Mucosa of descending colon (tissue), 3 donors: Measurements from ENCODE around the gene SP8. TPM values are rescaled to one million over a fixed set of nuclear protein-coding genes. Genes with fewer than 3 reads are reported as not detected.

Experiments
- ATAC-seq: fragments of 200-7000 bp; cut with Tn5 transposase; one replicate; pipeline ENCODE4 v1.9.1; 2020; ENCODE audit warnings: mild to moderate bottlenecking, moderate library complexity
- DNase-seq, 3 donors: peaks; one replicate each; pipeline ENCODE4 v3.0.0-alpha.2; 2020
- H3K36me3 ChIP-seq: fragments of 200-600 bp; one replicate; pipeline ENCODE4 v1.8.0; 2021; ENCODE audit warnings: low read depth, mild to moderate bottlenecking
- H3K4me1 ChIP-seq: fragments of 200-600 bp; one replicate; pipeline ENCODE4 v1.8.0; 2021; ENCODE audit warnings: low read depth, mild to moderate bottlenecking
- H3K4me3 ChIP-seq: fragments of 200-600 bp; one replicate; pipeline ENCODE4 v1.8.0; 2021; ENCODE audit warnings: mild to moderate bottlenecking
- H3K9me3 ChIP-seq: fragments of 200-600 bp; one replicate; pipeline ENCODE4 v1.8.0; 2021; ENCODE audit warnings: mild to moderate bottlenecking
- CTCF ChIP-seq: fragments of 200-600 bp; IDR thresholded peaks from one replicate; pipeline ENCODE4 v1.8.0; 2022; ENCODE audit warnings: antibody characterized with exemption, mild to moderate bottlenecking
- intact Hi-C, 2 donors: fragments of 100-400 bp; cut with DNase I in 1 of 2; cut with micrococcal nuclease in 1 of 2; formaldehyde crosslinking; loops; one replicate each; pipeline versions ENCODE4 v1.11.0 to v1.11.1; 2022; cut with DNase I, micrococcal nuclease
- total RNA-seq, 3 donors: library from RNA; stranded (reverse); fragmentation: NEBNext Ultra II Directional in 2 of 3; extraction: Animal tissue kit (Norgen Biotek cat#: 25700) in 2 of 3; gene quantifications; one replicate each; pipeline versions ENCODE4 v1.2.1 to v1.2.4, GENCODE V29; 2021 to 2023
- donor health status: DM: no; HTN: no; CAD: no; lungs with moderate emphysema.
- donor health status: DM: no; HTN: no; CAD: no.
- donor health status: DM: no; HTN: yes; CAD: no.

Gene SP8
- total RNA-seq, 3 donors from 2014 or later: not detected

- no peak for ATAC-seq
- H3K4me3 ChIP-seq: no peak overlapping the region
- TF ChIP-seq CTCF: no peak
Observed at GRCh38 chr7:20745702-20746101, 41.0 kb downstream of the SP8 start.

GRCh38 chr7:20744954-20745446 is 41.7 kb downstream of the SP8 start:
- intact Hi-C loops: no loop called here
- Histone ChIP-seq H3K9me3 (no peaks in the 10 kb centered on the region), H3K36me3 (no peaks in the 10 kb centered on the region), H3K4me1 (no peaks in the 10 kb centered on the region), H3K4me3 (no peak overlapping the region)
- ATAC-seq (no peak), DNase-seq (no peak)
- TF ChIP-seq CTCF: no peak

More at GRCh38 chr7:20745702-20746101, 41.0 kb downstream of the SP8 start:
- Histone ChIP-seq H3K4me1 (no peaks in the 10 kb centered on the region), H3K9me3 (no peaks in the 10 kb centered on the region), H3K36me3 (no peaks in the 10 kb centered on the region)
- intact Hi-C loops: no loop called here
- no peak for DNase-seq

DNA sequence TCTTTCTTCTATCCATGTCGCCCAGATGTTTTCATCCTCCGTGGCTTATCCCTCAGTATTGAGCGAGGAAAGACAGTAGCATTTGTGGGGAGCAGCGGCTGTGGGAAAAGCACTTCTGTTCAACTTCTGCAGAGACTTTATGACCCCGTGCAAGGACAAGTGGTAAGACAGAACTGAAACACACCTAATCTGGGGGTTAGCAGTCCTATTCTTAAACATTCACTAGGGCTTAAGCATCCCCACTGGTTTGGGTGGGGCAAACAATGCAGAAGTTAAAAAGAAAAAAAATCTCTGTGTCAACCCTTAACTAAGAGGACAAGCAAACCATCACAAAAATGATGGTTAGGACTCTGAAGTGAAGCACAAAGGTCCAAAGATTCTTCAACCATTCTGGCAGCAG is 43.8 kb downstream of the SP8 start:
- no peak for DNase-seq
- Histone ChIP-seq H3K4me1 (peaks cover 2% of the 10 kb centered on the region), H3K36me3 (no peaks in the 10 kb centered on the region), H3K4me3 (no peak overlapping the region), H3K9me3 (no peaks in the 10 kb centered on the region)
- no peak for TF ChIP-seq CTCF
- ATAC-seq: no peak
- intact Hi-C loops: no loop called here

DNA sequence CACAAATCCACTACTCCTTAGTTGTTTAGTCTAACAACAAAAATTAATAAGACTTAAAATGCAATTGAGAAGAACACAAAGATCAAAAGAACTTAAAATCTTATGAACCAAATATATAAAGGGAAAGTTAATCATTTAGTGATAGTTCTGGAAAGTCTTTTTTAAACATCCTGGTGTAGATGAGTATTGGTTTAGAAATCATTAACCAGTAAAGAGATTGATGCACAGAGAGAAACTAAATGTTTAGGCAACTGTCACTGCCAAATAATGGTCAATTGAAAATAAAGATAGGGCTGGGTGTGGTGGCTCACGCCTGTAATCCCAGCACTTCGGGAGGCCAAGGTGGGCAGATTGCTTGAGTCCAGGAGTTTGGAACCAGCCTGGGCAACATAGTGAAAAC is 44.9 kb downstream of the SP8 start:
- no peaks in the 10 kb centered on the region for H3K36me3 ChIP-seq
- TF ChIP-seq CTCF: no peak
- ATAC-seq: no peak

GRCh38 chr7:20738518-20739481 is 47.9 kb downstream of the SP8 start:
- Histone ChIP-seq H3K36me3 (no peaks in the 10 kb centered on the region), H3K4me1 (peaks cover 2% of the 10 kb centered on the region), H3K9me3 (no peaks in the 10 kb centered on the region), H3K4me3 (no peak overlapping the region)
- DNase-seq (no peak), ATAC-seq (peak; percentile 26)
- intact Hi-C loops: no loop called here
- no peak for TF ChIP-seq CTCF

More for the DNA sequence above, 44.9 kb downstream of the SP8 start:
- Histone ChIP-seq H3K4me1 (peaks cover 2% of the 10 kb centered on the region), H3K4me3 (no peak overlapping the region), H3K9me3 (no peaks in the 10 kb centered on the region)
- DNase-seq: no peak
- intact Hi-C loops: no loop called here
